ENCODE data around the gene PIK3C3.

PIK3C3 gene

GRCh38 chr18:41954827-41955613 lies at the start of gene PIK3C3:
PIK3C3 (plus strand) TSS chr18:41955234; CDS start chr18:41955292, 58 bp downstream.
- peak; percentile 94 to 95 for DNase-seq (ENCODE audit: low read depth in 2 of 2)

- no peak for DNase-seq (ENCODE audit: low read depth in 2 of 2)
These were observed 49.1 kb upstream of the PIK3C3 start for GRCh38 chr18:41905786-41906527.

- no peak for DNase-seq (ENCODE audit: low read depth in 2 of 2)
These were observed 48.4 kb upstream of the PIK3C3 start for GRCh38 chr18:41906528-41907146.

GRCh38 chr18:41917181-41917580 lies 37.9 kb upstream of the PIK3C3 start:
- no peak for DNase-seq (ENCODE audit: low read depth in 2 of 2)

- DNase-seq (ENCODE audit: low read depth in 2 of 2) = no peak
These were observed 33.3 kb upstream of the PIK3C3 start for GRCh38 chr18:41921770-41922169.

- no peak for DNase-seq (ENCODE audit: low read depth in 2 of 2)
These were observed 32.9 kb upstream of the PIK3C3 start for GRCh38 chr18:41922176-41922575.

- no peak for DNase-seq (ENCODE audit: low read depth in 2 of 2)
These were observed 32.2 kb upstream of the PIK3C3 start for GRCh38 chr18:41922841-41923240.

GRCh38 chr18:41923446-41923845 lies 31.6 kb upstream of the PIK3C3 start:
- DNase-seq (ENCODE audit: low read depth in 2 of 2) = no peak

GRCh38 chr18:41928581-41928980 lies 26.5 kb upstream of the PIK3C3 start:
- no peak for DNase-seq (ENCODE audit: low read depth in 2 of 2)

- DNase-seq (ENCODE audit: low read depth in 2 of 2) = no peak
These were observed 22.1 kb upstream of the PIK3C3 start for GRCh38 chr18:41932899-41933298.

GRCh38 chr18:41933778-41934177 lies 21.3 kb upstream of the PIK3C3 start:
- DNase-seq (ENCODE audit: low read depth in 2 of 2) = no peak

GRCh38 chr18:41936471-41937134 lies 18.4 kb upstream of the PIK3C3 start:
- DNase-seq (ENCODE audit: low read depth in 2 of 2) = no peak

- DNase-seq (ENCODE audit: low read depth in 2 of 2) = no peak
These were observed 16.6 kb upstream of the PIK3C3 start for GRCh38 chr18:41938445-41938844.

- no peak for DNase-seq (ENCODE audit: low read depth in 2 of 2)
These were observed 15.7 kb upstream of the PIK3C3 start for GRCh38 chr18:41939326-41939725.

GRCh38 chr18:41940506-41941215 lies 14.4 kb upstream of the PIK3C3 start:
- no peak for DNase-seq (ENCODE audit: low read depth in 2 of 2)

- no peak for DNase-seq (ENCODE audit: low read depth in 2 of 2)
These were observed 12.8 kb upstream of the PIK3C3 start for GRCh38 chr18:41942254-41942653.

- DNase-seq (ENCODE audit: low read depth in 2 of 2) = no peak
These were observed 6.4 kb upstream of the PIK3C3 start for GRCh38 chr18:41948544-41949110.

- no peak for DNase-seq (ENCODE audit: low read depth in 2 of 2)
These were observed 5.7 kb upstream of the PIK3C3 start for GRCh38 chr18:41949206-41949920.

- DNase-seq (ENCODE audit: low read depth in 2 of 2) = no peak
These were observed 654 bp downstream of the PIK3C3 start for GRCh38 chr18:41955688-41956087.

GRCh38 chr18:41959045-41959444 lies 4.0 kb downstream of the PIK3C3 start:
- no peak for DNase-seq (ENCODE audit: low read depth in 2 of 2)
